Activated CD8-positive, alpha-beta memory T cell treated with anti-CD3 and anti-CD28 coated beads, Interleukin-2, amount 50 U/mL, for 4 hours (primary cell): Measurements from ENCODE around the gene JAKMIP1.

Experiments
- DNase-seq: peaks from one replicate; pipeline ENCODE4 v3.0.0-alpha.2; 2020

JAKMIP1 gene

DNA sequence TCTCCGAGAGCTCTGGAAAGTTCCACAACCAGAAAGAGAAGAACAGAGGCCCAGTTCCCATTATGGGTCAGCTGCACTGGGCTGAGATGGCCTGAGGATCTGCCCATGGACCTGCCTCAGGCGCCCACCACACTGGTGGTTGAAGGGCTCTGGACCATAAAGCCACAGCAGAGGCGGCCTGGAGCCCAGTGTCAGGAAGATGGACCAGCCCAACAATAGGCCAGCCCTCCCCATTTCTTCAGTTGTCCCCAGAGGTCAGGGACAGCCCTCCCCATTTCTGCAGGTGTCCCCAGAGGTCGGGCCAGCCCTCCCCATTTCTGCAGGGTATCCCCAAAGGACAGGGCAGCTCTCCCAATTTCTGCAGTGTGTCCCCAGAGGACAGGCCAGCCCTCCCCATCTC is 144.9 kb downstream of the JAKMIP1 start:
- no peak for DNase-seq

- no peak for DNase-seq
Measured at GRCh38 chr4:6055030-6055429, 145.3 kb downstream of the JAKMIP1 start.

GRCh38 chr4:6054162-6054922 is 146.0 kb downstream of the JAKMIP1 start:
- DNase-seq = no peak

DNA sequence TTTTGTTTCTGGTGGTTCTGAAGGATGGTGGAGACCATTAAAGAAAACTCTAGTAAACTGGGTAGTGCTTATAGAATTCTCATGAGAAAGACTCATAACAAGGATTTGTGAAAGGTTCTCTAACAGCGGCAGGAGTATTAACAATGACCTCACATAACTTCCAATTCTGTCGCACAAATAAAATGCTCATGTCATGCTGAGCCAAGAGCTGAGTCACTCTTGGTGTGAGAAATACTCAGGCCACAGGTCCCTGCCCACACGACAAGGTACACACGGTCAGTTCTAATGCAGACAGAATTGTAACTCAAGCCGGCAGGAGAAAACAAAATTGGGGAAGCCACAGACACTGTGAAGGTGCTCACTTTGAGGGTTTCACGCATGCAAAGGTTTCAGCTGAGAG is 147.7 kb downstream of the JAKMIP1 start:
- DNase-seq = no peak

DNA sequence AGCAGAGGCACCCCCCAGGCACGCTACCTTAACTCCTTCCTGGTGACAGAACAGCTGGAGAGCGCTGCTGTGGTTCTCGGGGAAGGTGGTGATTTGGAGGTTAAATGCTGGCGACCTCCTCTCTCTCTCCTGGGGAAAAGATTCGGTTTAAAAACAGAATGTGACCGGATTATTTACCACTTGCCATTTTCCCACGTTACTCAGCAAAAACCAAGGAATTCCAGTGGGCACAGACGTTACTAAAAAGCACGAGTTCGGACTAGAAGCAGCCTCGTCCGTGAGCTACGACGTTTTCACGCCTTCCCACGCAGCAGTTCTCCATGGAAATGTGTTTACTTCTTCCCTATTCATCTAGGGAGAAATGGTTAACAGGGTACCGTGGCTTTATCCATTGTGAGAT is 149.8 kb downstream of the JAKMIP1 start:
- DNase-seq = no peak

- no peak for DNase-seq
Measured at GRCh38 chr4:6049985-6050384, 150.4 kb downstream of the JAKMIP1 start.

GRCh38 chr4:6049278-6049677 is 151.1 kb downstream of the JAKMIP1 start:
- DNase-seq = no peak

- no peak for DNase-seq
Measured at GRCh38 chr4:6048537-6048936, 151.8 kb downstream of the JAKMIP1 start.

DNA sequence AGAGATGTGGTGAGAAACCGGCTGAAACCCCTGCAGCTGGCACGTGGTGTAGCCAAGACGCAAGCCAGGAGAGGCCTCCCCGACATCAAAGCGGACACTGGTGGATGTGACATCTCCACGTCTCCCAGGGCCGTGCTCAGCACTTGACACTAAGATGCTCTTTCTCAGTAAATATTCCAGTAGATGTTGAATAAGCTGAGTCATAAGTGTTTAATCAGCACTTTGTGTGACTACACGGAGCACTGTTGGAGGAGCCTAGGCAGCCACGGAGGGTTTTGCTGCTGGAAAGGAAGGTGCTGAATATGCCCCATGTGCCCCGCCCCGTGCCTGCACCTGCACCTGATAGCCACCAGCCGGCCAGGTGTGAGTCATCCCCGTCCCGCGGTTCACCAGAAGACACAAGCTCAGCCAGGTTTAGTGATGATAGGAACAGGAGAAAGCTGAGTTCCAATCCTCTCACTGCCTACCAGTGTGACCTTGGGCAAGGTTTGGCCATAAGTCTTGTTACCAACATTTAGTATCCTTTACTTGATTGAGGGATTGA is 153.1 kb downstream of the JAKMIP1 start:
- no peak for DNase-seq

DNA sequence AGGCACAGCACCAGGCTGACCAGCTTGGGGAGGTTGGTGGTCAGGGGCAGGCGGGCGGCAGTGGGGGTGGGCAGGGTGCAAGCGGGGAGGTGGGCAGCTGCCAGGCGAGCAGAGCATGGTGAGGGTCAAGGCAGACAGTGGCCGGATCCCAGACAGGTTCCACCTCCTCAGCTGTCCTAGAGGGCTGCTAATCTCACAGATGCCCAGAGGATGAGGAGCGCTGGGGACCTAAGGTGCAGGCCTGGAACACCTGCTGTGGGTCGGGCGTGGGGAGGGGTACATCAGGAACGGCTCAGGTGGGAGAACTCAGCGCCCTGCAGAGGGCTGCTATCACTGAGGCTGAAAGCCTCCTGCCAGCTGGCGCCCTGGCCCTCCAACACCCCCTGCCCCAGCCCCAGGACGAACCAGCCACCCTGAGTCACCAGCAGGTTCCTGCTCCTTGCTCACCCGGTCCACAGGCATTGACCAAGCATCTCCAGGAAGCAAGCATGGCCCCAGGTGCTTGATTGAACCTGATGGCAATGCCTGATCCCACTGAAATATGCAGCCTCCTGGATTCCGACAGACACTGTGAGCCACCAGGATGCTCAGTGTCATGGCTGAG is 153.7 kb downstream of the JAKMIP1 start:
- DNase-seq = no peak

DNA sequence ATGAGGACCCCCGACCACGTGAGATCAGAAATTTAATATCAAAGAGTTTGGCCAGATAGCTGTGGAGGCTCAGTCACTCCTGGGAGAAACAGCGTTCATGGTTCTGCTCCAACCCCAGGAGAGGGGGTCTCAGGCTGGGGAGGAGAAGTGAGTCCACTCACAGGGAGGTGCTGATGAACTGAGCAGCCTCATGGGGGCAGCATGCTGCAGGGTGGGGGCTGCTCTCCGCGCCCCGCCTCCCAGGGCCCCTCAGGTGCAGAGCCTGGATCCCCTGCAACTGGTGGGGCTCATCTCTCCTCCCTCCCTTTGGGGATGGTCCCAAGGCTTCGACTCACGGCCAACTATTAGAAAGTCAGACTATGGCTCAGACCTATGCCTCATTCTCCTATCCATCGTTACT is 155.5 kb downstream of the JAKMIP1 start:
- no peak for DNase-seq

DNA sequence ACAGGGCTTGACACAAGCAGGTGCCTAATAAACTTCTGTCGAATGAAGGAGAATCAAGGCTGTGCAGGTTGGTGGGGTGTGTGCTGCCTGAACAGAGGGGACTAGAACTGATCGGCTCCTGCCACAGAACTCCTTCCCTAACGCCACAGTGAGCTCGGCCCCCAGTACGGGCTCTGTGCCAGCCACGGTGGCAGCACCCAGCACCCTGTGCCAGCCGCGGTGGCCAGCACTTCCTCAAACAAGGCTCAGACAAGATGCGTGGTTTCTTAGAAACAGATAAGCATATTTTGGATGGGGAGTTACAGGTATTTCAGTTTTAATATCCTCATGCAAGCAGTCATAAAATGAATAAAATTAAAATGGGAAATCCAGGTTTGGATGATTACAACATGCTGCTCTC is 156.1 kb downstream of the JAKMIP1 start:
- no peak for DNase-seq

GRCh38 chr4:6043843-6044242 is 156.5 kb downstream of the JAKMIP1 start:
- no peak for DNase-seq

GRCh38 chr4:6043188-6043587 is 157.2 kb downstream of the JAKMIP1 start:
- DNase-seq = no peak

GRCh38 chr4:6042293-6043063 is 157.9 kb downstream of the JAKMIP1 start:
- DNase-seq = no peak

DNA sequence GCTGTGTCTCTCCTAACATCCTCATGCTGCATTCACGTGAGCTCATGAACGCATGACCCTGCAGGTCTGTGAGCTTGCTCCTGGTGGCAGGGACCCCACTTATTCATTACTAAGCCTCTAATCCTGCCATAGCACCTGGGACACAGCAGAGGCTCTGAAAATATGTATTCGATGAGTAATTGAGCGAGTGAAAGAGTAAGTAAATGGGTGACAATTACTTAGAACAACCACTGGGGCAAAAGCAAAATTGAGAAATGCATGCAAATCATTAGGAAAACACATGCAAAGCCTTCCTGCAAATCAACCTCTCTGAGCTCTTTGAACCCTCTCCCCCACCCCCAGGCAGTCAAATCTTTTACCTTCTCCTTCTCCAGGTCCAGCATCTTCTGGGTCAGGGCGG is 158.5 kb downstream of the JAKMIP1 start:
- no peak for DNase-seq

DNA sequence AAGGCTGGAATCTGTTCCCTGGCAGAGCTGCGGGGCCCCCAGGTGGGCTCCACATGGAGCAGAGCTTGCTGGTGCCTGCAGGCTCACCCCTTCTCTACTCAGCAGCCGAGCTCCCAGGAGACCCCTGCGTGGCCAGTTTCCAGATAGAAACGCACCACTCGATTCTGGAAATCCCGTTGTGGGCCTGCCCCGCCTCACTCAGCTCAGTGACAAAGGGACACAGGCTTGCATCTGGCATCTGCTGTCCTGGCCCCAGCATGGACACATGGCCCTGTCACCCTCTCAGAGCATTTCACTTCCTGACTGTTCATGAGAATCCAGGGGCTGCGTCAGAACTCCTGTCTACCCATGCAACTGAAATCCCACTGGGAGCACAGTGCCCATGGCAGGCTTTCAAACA is 161.6 kb downstream of the JAKMIP1 start:
- DNase-seq = no peak

DNA sequence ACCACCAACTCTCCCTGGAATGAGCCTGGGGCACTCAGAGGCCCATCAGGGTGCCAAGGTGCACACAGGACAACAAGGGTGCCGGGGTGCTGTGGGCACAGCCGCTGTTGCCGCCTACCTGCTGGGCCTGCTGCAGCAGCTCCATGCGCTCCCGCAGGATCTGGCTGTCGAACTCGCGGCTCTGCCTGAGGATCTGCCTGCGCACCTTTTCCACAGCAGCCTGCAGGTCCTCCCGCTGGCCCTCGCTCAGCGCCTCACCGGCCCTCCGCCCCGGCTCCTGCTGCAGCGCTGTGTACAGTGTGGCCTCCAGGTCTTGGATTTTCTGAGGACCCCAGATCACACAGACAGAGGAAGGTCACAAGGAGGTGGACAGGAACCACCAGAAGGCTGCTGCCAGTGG is 164.6 kb downstream of the JAKMIP1 start:
- no peak for DNase-seq

GRCh38 chr4:6033381-6033780 is 167.0 kb downstream of the JAKMIP1 start:
- no peak for DNase-seq

- DNase-seq = no peak
Measured at GRCh38 chr4:6032249-6033244, 167.8 kb downstream of the JAKMIP1 start.

DNA sequence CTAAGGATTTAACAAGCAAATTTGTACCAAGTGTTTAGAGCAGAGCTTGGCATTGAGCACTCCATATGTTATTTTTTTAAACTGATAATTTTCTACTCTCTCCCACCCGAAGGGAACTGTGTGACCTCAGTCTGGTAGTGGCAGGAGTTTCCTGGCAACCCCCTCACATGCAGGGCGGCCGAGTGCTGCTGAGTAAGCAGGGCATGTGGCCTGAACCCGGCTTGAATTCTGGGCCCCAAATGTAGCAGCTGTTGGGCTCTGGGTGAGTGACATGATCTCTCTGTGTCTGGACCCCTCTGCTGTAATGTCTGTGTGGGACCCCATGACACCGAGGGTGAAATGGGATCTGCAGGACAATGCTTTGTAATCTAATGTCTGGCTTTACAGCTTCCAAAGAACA is 168.5 kb downstream of the JAKMIP1 start:
- DNase-seq = no peak

DNA sequence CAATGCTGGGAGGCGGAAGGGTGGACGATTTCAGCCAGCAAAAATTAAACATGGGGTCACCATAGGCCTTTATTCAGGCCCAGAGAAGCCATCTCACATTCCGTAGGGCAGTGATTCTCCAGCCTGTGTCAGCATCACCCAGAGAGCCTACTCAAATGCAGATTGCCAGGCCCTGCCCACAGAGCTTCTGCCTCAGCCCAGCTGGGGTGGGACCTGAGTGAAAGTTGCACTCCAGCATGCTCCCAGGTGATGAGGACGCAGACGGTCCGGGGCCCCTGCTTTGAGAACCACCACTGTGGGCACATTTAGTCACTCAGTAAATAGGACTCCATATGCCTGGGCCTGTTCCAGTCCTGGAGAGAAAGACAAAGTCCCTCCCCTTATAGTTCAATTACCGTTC is 169.7 kb downstream of the JAKMIP1 start:
- DNase-seq = no peak

DNA sequence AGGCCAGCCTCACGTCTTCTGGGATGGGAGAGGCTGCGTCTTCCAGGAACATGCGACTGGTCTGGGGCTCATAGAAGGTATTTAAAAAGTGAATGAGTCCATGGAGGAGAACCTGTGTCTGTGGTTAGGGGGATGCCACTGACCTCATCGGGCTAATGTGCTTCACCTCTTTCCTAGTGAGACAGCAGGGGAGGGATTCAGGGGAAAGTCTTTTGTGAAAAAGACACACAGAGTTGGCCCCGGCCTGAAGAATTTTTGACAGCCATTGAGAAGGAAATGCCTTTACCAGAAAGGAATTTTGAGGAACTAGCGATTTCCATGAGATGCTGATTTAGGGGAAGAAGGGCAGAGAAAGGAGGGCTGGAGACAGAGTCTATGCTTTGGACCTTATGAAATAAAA is 171.1 kb downstream of the JAKMIP1 start:
- no peak for DNase-seq
